HG02870 (cell line): Measurements from ENCODE around the gene SNAPC3.
A peak's percentile ranks its signal among the peaks of the same experiment; 100 is the strongest.
"Not testable (repeated sequence)": the region's sequence is repeated elsewhere in the genome, so short reads cannot be mapped to it uniquely, and the experiment has no call there.

ENCODE experiments used
- ATAC-seq: cut with Tn5 transposase; IDR thresholded peaks from one replicate; pipeline ENCODE4 v1.9.1; 2021; ENCODE audit warnings: mild to moderate bottlenecking, moderate library complexity; ENCODE audit not compliant: unreplicated experiment

Gene SNAPC3

GRCh38 chr9:15422372-15423230, at the start of gene SNAPC3:
TSS of gene SNAPC3 (plus strand) at chr9:15422876. CDS start at chr9:15422880, 4 bp downstream.
- peak; percentile 90 for ATAC-seq

GRCh38 chr9:15373881-15374280, 48.8 kb upstream of the SNAPC3 start:
- no peak for ATAC-seq

GRCh38 chr9:15374310-15374709, 48.4 kb upstream of the SNAPC3 start:
- peak; percentile 51 for ATAC-seq

- no peak for ATAC-seq
Measured at GRCh38 chr9:15374825-15375224, 47.9 kb upstream of the SNAPC3 start.

GRCh38 chr9:15377625-15378540, 44.8 kb upstream of the SNAPC3 start:
- ATAC-seq: no peak

GRCh38 chr9:15379317-15379716, 43.4 kb upstream of the SNAPC3 start:
- not testable (repeated sequence) for ATAC-seq

- not testable (repeated sequence) for ATAC-seq
Measured at GRCh38 chr9:15379888-15380287, 42.8 kb upstream of the SNAPC3 start.

GRCh38 chr9:15381491-15381890, 41.2 kb upstream of the SNAPC3 start:
- ATAC-seq: no peak

GRCh38 chr9:15386465-15386864, 36.2 kb upstream of the SNAPC3 start:
- no peak for ATAC-seq

- ATAC-seq: no peak
Measured at GRCh38 chr9:15389173-15389572, 33.5 kb upstream of the SNAPC3 start.

GRCh38 chr9:15389631-15390030, 33.0 kb upstream of the SNAPC3 start:
- no peak for ATAC-seq

GRCh38 chr9:15390201-15390600, 32.5 kb upstream of the SNAPC3 start:
- ATAC-seq: no peak

- no peak for ATAC-seq
Measured at GRCh38 chr9:15392363-15392762, 30.3 kb upstream of the SNAPC3 start.

- ATAC-seq: no peak
Measured at GRCh38 chr9:15400281-15400941, 22.3 kb upstream of the SNAPC3 start.

- no peak for ATAC-seq
Measured at GRCh38 chr9:15401266-15401665, 21.4 kb upstream of the SNAPC3 start.

- ATAC-seq: no peak
Measured at GRCh38 chr9:15403155-15403554, 19.5 kb upstream of the SNAPC3 start.

- no peak for ATAC-seq
Measured at GRCh38 chr9:15404171-15404570, 18.5 kb upstream of the SNAPC3 start.

- ATAC-seq: no peak
Measured at GRCh38 chr9:15416880-15417279, 5.8 kb upstream of the SNAPC3 start.

GRCh38 chr9:15417626-15418025, 5.0 kb upstream of the SNAPC3 start:
- ATAC-seq: no peak

GRCh38 chr9:15420796-15421195, 1.9 kb upstream of the SNAPC3 start:
- no peak for ATAC-seq

GRCh38 chr9:15421532-15421931, 1.1 kb upstream of the SNAPC3 start:
- ATAC-seq: no peak
